AG10803 (cell line): ENCODE results near the gene BICDL1.

Experiments used
- DNase-seq: peaks from one replicate; pipeline ENCODE4 v3.0.0; 2010; ENCODE audit warnings: low read depth
- H3K4me3 ChIP-seq: 2 replicates; pipeline ENCODE4 v1.5.1; 2011; ENCODE audit warnings: mild to moderate bottlenecking, low read length, control low read depth
- CTCF ChIP-seq: conservative IDR thresholded peaks from 2 replicates; pipeline ENCODE4 v1.5.1; 2011; ENCODE audit warnings: mild to moderate bottlenecking, low read length, control low read depth, inconsistent platforms

Gene BICDL1

GRCh38 chr12:120090206-120090605, 101.2 kb downstream of the BICDL1 start:
- DNase-seq, result no peak
- TF ChIP-seq CTCF, result no peak
- no peak overlapping the region for H3K4me3 ChIP-seq

- no peak overlapping the region for H3K4me3 ChIP-seq
- DNase-seq, result no peak
- no peak for TF ChIP-seq CTCF
Observed at GRCh38 chr12:120090626-120091295, 101.7 kb downstream of the BICDL1 start.

DNA sequence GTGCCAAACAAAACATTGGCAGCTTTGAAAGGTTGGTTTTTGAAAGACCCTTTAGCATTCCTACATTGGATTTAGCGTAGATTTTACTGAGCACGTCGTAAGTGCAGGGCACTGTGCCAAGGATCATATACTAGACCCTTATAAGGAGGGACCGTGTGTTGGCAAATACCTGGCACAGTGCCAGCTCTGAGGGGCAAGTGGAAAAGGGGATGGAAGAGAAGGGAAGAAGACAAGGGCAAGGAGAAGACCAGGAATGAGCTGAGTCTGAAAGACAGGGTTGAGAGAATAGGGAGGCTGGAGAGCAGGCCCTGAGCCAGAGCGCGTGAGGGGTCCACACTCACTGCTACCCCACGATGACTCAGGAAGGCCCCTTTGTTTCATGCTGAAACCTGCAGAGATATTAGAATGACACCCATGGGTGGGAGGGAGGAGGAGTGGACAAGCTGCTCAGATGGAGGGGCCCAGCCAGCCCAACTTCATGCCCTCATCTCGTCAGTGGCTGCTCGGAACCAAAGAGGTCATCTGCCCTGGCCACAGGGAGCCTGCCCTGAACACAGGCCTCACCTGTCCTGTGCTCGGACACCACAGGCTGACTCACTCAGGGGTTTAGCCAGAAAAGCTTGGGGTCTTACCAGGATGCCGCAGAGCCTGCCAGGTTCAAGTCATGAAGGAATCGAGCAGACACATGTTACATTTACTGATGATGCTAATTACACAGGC, 102.5 kb downstream of the BICDL1 start:
- DNase-seq, result no peak
- TF ChIP-seq CTCF, result no peak

GRCh38 chr12:120092551-120093335, 103.7 kb downstream of the BICDL1 start:
- no peak for TF ChIP-seq CTCF
- no peak for DNase-seq
- no peak overlapping the region for H3K4me3 ChIP-seq

More for the DNA sequence above, 102.5 kb downstream of the BICDL1 start:
- H3K4me3 ChIP-seq, result no peak overlapping the region

DNA sequence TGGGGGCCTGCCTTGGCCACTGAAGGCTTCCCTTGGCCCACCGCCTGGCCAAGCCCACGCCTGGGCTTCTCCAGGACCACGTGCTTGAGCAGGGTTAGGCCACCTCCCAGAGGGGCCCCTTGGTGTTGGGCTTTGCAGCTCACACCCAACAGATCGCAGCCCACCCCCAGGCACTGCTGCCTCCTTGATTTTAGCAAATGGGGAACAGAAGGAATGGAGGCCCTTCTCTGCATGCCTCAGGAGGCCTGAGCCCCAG, 104.2 kb downstream of the BICDL1 start:
- TF ChIP-seq CTCF, result no peak
- no peak for DNase-seq
- no peak overlapping the region for H3K4me3 ChIP-seq

DNA sequence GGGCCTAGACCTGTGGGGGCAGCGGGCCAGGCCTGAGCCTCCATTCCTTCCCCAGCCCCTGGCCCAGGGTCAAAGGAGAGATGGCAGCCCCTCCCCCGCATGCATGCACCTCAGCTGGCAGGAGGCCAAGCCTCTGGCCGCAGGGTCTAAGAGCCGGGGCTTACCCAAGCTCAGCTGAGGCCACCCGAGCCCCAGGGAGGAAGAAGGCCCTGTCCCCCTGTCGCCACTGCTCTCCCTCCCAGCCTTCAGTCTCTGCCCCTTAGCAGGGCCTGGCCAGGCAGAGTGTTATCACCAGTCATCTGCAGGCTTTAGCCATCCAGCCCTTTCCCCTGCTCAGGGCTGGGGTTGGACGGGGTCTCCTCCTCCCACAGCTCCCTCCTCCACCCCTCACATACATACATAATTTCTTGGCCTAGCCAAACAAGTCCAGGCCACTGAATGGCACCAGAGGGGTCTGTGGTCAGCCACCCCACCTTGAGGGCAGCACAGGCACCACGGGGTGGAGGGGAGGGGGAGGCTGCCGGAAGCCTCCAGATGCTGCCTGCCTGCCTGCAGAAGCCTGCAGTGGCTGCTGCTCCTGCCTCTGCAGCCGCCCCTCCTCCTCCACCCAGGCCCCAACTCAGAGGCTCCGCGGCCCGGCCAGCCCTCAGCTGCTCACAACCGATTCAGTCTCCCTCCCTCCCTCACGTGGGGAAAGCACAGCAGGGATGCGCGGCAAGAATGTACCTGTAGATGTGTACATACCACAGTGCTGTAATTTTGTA, 104.7 kb downstream of the BICDL1 start:
- no peak for TF ChIP-seq CTCF
- no peak for DNase-seq
- no peak overlapping the region for H3K4me3 ChIP-seq
